PC-9 (cell line): Measurements from ENCODE around the gene GLB1L.

Experiments
- CTCF ChIP-seq: fragments of 200-600 bp; sonication (generic); conservative IDR thresholded peaks from 2 replicates; pipeline ENCODE4 v1.6.1; 2017; ENCODE audit warnings: mixed run types, antibody characterized with exemption, mild to moderate bottlenecking, moderate library complexity
- EZH2 ChIP-seq: fragments of 200-600 bp; sonication (generic); IDR thresholded peaks from 2 replicates; pipeline ENCODE4 v1.8.0; 2017; ENCODE audit warnings: antibody characterized with exemption, low read depth

GRCh38 chr2:219214141-219214540, 31.1 kb downstream of the GLB1L start:
- TF ChIP-seq CTCF, result no peak
- TF ChIP-seq EZH2, result no peak
